ENCODE results near the gene FKBP1A.
"Not testable (repeated sequence)": the region's sequence is repeated elsewhere in the genome, so short reads cannot be mapped to it uniquely, and the experiment has no call there.

Gene FKBP1A

DNA sequence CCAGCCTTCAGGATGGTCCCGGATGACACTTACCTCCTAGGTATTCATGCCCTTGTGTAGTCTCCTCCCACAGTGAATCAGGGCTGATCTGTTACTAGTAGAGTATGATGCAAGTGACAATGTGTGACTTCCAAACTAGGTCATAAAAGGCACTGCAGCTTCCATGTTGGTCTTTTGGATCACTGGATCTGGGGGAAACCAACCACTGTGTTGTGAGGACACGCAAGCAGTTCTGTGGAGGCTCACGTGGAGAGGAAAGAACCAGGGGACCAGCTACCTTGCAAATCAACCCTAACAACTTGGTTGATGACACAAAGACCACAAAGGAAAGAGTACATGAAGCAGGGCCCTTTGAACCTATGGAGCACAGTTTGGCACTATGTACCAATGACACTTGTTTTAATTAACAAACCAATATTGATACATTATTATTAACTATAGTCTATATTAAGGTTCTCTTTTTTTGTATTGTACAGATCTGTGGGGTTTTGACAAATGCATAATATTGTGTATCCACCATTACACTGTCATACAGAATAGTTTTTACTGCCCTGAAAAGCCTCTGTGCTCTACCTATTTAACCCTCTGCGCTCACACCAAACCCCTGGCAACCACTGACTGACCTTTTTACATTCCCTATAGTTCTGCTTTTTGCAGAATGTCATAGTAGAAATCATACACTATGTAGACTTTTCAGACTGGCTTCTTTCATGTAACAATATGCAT, 47.7 kb downstream of the FKBP1A start:
- no peak for TF ChIP-seq CTCF (IDR thresholded peaks at IDR 0.05)
- Histone ChIP-seq H3K4me2 (ENCODE audit: low read length) (no peak overlapping the region), H2AFZ (no peak overlapping the region), H3K9me3 (ENCODE audit: control insufficient read depth, low read length) (no peaks in the 10 kb centered on the region), H3K79me2 (peaks cover 5% of the 10 kb centered on the region), H3K4me3 (ENCODE audit: low read depth, low read length) (no peak overlapping the region), H3K27ac (no peak overlapping the region), H3K36me3 (ENCODE audit: control insufficient read depth, insufficient read depth, low read length) (no peaks in the 10 kb centered on the region), H3K27me3 (ENCODE audit: control insufficient read depth, insufficient read depth, low read length) (no peaks in the 10 kb centered on the region), H3K9ac (no peak overlapping the region), H3K4me1 (no peaks in the 10 kb centered on the region)

DNA sequence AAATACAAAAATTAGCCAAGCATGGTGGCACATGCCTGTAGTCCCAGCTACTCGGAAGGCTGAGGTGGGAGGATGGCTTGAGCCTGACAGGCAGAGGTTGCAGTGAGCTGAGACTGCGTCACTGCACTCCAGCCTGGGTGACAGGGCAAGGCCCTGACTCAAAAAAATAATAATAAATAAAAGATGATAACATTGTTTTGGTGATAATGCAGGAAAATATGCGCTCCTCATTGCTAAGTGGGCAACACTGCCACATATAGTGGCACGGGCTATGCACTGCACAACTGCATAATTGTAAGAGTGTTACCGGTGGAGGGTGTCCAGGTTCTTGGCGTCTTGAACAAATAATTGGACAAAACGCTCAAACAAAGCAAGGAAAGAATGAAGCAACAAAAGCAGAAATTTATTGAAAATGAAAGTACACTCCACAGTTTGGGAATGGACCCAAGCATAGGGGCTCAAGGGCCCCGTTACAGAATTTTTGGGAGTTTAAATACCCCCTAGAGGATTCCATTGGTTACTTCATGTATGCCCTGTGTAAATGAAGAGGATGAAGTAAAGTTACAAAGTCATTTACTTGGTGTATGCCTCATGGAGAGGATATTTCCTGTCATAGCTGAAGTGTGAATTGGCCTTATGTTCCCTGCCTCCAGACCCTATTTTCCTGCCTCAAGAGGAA, 49.3 kb downstream of the FKBP1A start:
- H3K9ac ChIP-seq; H3K27me3 ChIP-seq (ENCODE audit: control insufficient read depth, insufficient read depth, low read length); H3K4me2 ChIP-seq (ENCODE audit: low read length); H3K4me3 ChIP-seq (ENCODE audit: low read depth, low read length); H3K79me2 ChIP-seq; H3K4me1 ChIP-seq; H3K27ac ChIP-seq; H3K9me3 ChIP-seq (ENCODE audit: control insufficient read depth, low read length); H2AFZ ChIP-seq; H3K36me3 ChIP-seq (ENCODE audit: control insufficient read depth, insufficient read depth, low read length): not testable (repeated sequence)

DNA sequence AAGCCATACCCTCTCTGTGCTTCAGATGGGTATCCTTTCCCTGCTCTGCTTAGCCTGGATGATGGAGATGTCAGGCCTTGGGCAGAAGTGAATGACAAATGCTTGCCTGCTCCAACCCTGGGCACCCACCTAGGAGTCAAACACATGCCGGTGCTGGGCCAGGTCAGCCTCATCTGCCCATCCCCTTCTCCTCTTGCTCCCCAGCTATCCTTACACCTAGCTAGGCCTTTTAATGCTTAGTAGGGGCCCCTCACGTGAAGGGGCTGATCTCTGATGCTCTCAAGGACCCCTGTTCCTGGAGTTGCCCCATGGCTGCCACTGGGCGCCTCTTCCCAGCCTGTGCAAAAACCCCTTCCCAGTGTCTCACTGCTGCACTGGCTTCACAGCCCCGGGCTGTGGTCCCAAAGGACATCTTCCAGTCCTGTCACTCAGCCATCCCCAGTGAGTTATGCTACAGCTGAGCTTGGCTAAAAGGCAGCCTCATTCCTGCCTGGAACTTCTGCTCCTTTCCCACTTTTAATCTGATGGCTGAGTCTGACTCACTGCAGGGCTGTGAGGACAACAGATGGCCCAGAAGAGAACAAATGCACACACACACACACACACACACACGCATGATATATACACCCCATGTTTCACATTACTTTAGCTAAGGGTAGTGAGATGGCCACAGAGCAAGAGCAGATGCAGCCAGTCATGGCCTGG, 51.1 kb downstream of the FKBP1A start:
- Histone ChIP-seq H3K79me2 (peaks cover 8% of the 10 kb centered on the region), H3K4me2 (ENCODE audit: low read length) (no peak overlapping the region), H3K27me3 (ENCODE audit: control insufficient read depth, insufficient read depth, low read length) (no peaks in the 10 kb centered on the region), H3K9ac (no peak overlapping the region), H3K36me3 (ENCODE audit: control insufficient read depth, insufficient read depth, low read length) (no peaks in the 10 kb centered on the region), H3K9me3 (ENCODE audit: control insufficient read depth, low read length) (no peaks in the 10 kb centered on the region), H3K27ac (no peak overlapping the region), H3K4me1 (peaks cover 6% of the 10 kb centered on the region), H2AFZ (no peak overlapping the region), H3K4me3 (ENCODE audit: low read depth, low read length) (no peak overlapping the region)
- TF ChIP-seq CTCF (IDR thresholded peaks at IDR 0.05) = no peak

DNA sequence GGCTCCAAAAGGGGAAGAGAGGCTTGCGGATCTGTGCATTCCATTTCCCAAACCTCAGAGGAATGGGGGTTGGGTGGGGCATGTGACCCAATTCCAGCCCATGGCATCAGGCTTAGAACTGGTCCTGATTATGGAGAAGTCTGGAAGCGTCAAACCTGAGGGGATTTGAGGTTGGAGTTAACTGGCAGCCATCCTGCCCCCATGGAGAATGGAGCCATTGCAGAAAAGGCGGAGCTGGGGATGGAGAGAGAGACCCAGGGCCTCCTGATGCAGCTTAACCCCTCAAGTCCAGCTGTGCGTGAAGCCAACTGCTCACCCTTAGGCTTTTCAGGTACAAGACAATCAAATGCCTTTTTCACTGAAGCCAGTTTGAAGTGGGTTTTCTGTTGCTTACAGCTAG, 54.1 kb downstream of the FKBP1A start:
- Histone ChIP-seq H3K4me1 (peaks cover 15% of the 10 kb centered on the region), H3K36me3 (ENCODE audit: control insufficient read depth, insufficient read depth, low read length) (no peaks in the 10 kb centered on the region), H3K79me2 (peaks cover 7% of the 10 kb centered on the region), H3K4me2 (ENCODE audit: low read length) (no peak overlapping the region), H3K9me3 (ENCODE audit: control insufficient read depth, low read length) (no peaks in the 10 kb centered on the region), H2AFZ (no peak overlapping the region), H3K4me3 (ENCODE audit: low read depth, low read length) (no peak overlapping the region), H3K9ac (no peak overlapping the region), H3K27me3 (ENCODE audit: control insufficient read depth, insufficient read depth, low read length) (no peaks in the 10 kb centered on the region), H3K27ac (no peak overlapping the region)
- no peak for TF ChIP-seq CTCF (IDR thresholded peaks at IDR 0.05)

GRCh38 chr20:1338096-1338495, 54.8 kb downstream of the FKBP1A start:
- Histone ChIP-seq H3K9ac (no peak overlapping the region), H3K27ac (peak overlapping the region; percentile 70), H3K9me3 (ENCODE audit: control insufficient read depth, low read length) (no peaks in the 10 kb centered on the region), H3K4me2 (ENCODE audit: low read length) (no peak overlapping the region), H3K27me3 (ENCODE audit: control insufficient read depth, insufficient read depth, low read length) (no peaks in the 10 kb centered on the region), H3K4me3 (ENCODE audit: low read depth, low read length) (no peak overlapping the region), H3K36me3 (ENCODE audit: control insufficient read depth, insufficient read depth, low read length) (no peaks in the 10 kb centered on the region), H3K4me1 (peaks cover 15% of the 10 kb centered on the region), H3K79me2 (peaks cover 10% of the 10 kb centered on the region), H2AFZ (no peak overlapping the region)
- TF ChIP-seq CTCF (IDR thresholded peaks at IDR 0.05) = no peak

Measured in parathyroid adenoma (tissue), 2 donors.